H54 (cell line): ENCODE results near the gene C15orf61.

Experiments used
- DNase-seq: peaks from one replicate; pipeline ENCODE4 v3.0.0; 2011; ENCODE audit warnings: low spot score, mixed read lengths; ENCODE audit not compliant: insufficient read length
- FAIRE-seq: peaks from 3 replicates; lab custom pipeline; 2011; peaks lifted over from hg19 to GRCh38; lab: Jason Lieb, UNC
- POLR2A ChIP-seq: IDR thresholded peaks from 2 replicates; pipeline ENCODE4 v1.6.1; 2011; ENCODE audit warnings: low read depth, mild to moderate bottlenecking, low read length

C15orf61 gene

GRCh38 chr15:67506775-67507747, 13.9 kb upstream of the C15orf61 start:
- no peak for DNase-seq
- FAIRE-seq: no peak
- no peak for TF ChIP-seq POLR2A

DNA sequence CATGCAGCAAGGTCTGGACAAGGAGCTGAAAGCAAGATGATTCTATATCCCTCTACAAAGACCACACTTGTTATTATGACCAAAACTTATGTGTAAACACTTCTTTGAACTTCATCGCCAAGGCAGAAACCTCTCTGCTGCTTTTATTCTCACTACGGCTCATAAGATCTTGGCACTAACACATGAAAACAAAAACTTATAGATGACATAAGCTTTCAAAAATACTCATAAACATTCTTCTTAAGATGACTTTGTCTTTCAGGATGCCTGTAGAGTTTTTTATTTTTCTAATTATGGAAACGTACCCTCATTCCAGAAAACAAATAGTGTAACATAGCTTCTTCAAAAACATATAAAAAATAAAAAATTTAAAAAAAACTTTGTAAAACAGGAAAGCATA, 12.5 kb upstream of the C15orf61 start:
- DNase-seq: no peak
- FAIRE-seq: no peak
- TF ChIP-seq POLR2A: no peak

DNA sequence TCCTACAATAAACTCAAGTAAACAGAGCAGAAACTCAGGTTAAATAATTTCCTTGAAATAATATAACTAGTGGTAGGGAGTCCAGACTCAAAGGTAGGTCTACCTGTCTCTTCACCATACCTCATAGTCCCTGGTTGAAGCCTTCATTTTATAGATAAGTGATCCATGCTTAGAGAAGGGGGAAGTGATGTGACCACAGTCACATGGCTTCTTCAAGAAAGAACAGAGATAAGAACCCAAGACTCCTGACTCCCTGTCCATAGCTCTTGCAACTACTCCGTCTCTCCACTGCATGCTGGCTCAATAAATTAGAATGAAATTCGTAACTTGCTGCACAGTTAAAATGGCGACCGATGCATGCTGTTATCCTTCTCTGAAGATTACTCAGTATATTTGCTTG, 11.0 kb upstream of the C15orf61 start:
- TF ChIP-seq POLR2A: no peak
- DNase-seq (no peak), FAIRE-seq (no peak)

DNA sequence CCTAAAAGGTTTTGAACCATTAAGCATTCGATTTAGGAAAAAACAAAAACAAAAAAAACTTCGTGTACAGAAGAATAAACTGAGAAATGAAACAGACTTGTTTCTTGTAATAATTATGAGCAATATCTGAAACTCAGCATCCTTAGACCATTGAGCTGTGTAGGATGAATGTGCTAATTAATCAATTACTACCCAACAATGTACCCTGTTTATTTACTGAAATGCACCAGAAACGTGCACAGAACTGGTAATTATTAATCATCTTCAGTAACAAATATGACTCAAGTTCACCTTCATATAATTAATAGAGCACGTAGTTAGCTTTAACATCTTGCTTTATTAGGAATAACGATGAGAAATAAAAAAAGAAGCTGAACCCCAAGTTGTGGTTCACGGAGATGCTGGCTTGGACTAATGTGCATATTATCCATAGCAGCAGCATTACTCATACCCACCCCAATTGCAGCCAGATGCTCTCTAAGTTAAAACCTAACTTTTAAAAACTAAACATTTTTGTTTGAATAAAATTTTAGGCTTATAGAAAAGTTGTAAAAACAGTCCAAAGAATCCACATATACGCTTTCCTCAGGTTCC, 10.2 kb upstream of the C15orf61 start:
- no peak for TF ChIP-seq POLR2A
- DNase-seq (no peak), FAIRE-seq (no peak)

DNA sequence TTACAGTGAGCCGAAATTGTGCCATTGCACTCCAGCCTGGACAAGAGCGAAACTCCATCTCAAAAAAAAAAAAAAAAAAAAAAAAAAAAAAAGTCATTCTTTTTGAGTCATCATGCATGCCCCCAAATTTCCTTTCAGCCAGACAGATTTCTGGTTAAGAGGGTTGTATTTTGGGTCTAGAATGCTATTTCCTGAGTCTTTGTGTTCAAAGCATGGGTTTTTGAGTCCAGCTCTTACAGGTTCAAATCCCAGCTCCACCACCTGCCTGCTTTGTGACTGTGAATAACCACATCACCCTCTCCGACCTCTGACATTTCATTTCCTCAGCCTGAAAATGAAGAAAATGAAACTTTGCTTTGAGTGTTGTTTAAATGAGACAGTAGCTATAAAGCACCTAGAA, 9.3 kb upstream of the C15orf61 start:
- FAIRE-seq (no peak), DNase-seq (no peak)
- TF ChIP-seq POLR2A: no peak

DNA sequence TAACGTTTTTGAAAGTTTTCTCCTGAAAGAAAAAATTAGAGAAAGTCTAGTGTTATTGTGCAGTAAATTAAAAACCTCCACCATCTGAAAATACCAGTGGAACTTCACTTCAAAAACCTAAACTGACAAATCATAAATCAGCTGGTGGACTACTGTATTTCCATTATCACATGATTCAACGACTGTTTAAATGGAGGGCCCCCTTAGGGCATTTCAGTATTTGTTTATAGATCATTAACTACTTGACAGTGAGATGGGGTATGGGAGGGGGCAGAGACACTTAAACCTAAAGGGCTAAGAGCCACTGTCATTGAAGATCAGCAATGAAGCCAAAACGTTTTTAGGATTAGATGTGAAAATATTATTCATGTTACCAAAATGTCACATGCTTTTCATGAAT, 8.8 kb upstream of the C15orf61 start:
- DNase-seq (no peak), FAIRE-seq (no peak)
- no peak for TF ChIP-seq POLR2A

GRCh38 chr15:67512933-67513714, 7.8 kb upstream of the C15orf61 start:
- TF ChIP-seq POLR2A: no peak
- DNase-seq (no peak), FAIRE-seq (no peak)

- FAIRE-seq (no peak), DNase-seq (no peak)
- TF ChIP-seq POLR2A: no peak
Measured at GRCh38 chr15:67515090-67515489, 5.8 kb upstream of the C15orf61 start.

DNA sequence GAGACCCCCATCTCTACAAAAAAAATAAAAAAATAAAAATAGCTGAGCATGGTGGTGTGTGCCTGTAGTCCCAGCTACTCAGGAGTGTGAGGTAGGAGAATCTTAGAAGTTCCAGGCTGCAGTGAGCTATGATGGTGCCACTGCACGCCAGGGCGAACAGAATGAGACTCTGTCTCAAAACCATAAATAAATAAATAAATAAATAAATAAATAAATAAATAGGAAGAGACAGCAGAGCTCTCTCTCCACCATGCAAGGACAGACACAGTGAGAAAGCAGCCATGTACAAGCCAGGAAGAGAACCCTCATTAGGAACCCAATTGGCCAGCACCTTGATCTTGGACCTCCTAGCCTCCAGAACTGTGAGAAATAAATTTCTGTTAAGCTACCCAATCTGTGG, 5.4 kb upstream of the C15orf61 start:
- no peak for TF ChIP-seq POLR2A
- FAIRE-seq (no peak), DNase-seq (no peak)

GRCh38 chr15:67520321-67521028, 456 bp upstream of the C15orf61 start:
- DNase-seq (no peak), FAIRE-seq (no peak)
- TF ChIP-seq POLR2A: no peak

- TF ChIP-seq POLR2A: no peak
- FAIRE-seq: peak; percentile 62
- no peak for DNase-seq
Measured at GRCh38 chr15:67521783-67522568, 1.0 kb downstream of the C15orf61 start.

- no peak for FAIRE-seq
- no peak for TF ChIP-seq POLR2A
- DNase-seq: no peak
Measured at GRCh38 chr15:67523330-67523729, 2.4 kb downstream of the C15orf61 start.

GRCh38 chr15:67524235-67524634, 3.3 kb downstream of the C15orf61 start:
- DNase-seq (no peak), FAIRE-seq (no peak)
- no peak for TF ChIP-seq POLR2A
